ENCODE measurements around the gene DNTTIP2. TPM values are rescaled to one million over a fixed set of nuclear protein-coding genes. Genes with fewer than 3 reads are reported as not detected.

DNTTIP2 gene, protein sequence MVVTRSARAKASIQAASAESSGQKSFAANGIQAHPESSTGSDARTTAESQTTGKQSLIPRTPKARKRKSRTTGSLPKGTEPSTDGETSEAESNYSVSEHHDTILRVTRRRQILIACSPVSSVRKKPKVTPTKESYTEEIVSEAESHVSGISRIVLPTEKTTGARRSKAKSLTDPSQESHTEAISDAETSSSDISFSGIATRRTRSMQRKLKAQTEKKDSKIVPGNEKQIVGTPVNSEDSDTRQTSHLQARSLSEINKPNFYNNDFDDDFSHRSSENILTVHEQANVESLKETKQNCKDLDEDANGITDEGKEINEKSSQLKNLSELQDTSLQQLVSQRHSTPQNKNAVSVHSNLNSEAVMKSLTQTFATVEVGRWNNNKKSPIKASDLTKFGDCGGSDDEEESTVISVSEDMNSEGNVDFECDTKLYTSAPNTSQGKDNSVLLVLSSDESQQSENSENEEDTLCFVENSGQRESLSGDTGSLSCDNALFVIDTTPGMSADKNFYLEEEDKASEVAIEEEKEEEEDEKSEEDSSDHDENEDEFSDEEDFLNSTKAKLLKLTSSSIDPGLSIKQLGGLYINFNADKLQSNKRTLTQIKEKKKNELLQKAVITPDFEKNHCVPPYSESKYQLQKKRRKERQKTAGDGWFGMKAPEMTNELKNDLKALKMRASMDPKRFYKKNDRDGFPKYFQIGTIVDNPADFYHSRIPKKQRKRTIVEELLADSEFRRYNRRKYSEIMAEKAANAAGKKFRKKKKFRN
- total RNA-seq = 23.5 and 25.3 TPM in 2 replicates

DNA sequence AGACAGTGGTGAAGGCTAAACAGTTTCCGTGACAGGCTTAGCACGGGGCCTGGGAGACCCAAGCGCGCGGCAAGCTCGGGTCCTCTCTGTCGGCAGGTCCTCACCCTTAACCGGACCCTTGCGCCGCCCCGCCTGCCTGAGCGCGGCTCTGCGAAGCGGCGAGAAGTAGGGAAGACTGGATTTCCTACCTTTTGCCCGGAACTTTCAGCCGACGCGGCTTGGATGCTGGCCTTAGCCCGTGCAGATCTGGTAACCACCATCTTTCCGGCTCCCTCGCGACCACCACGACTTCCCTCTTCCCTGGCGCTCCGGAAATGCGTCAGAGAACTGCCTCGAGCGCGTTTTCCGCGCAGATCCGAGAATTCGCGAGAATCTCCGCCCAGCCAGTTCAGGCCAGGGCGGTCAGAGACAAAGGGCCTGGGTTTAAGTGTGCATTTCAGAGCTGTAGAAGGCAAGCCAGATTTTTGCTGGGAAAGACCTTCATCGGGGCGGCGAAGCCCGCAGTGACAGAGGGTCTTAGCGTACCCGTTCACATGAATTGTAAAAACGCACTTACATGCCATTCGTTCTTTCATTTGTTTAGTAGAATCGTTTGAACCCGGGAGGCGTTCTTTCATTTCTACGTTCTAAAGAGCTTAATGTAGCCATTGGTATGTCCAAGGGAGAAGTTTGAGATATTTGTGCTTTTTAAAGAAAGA, at the start of gene DNTTIP2:
DNTTIP2 (minus strand) TSS at position 318 of the 698 bp plus-strand sequence; CDS start at position 260, 58 bp downstream.
- Histone ChIP-seq H3K4me1 (ENCODE audit: insufficient read depth, low read length) (peaks cover 11% of the 10 kb centered on the region), H3K79me2 (ENCODE audit: insufficient read depth, low read length) (peaks cover 40% of the 10 kb centered on the region), H3K27ac (ENCODE audit: low read depth, low read length) (peak within 1 kb of the TSS; percentile 95), H3K9me3 (ENCODE audit: low read depth, low read length) (no peaks in the 10 kb centered on the region), H3K4me2 (ENCODE audit: insufficient read depth, low read length) (peak within 1 kb of the TSS; percentile 95), H3K36me3 (ENCODE audit: insufficient read depth, low read length) (peaks cover 42% of the 10 kb centered on the region), H3K27me3 (ENCODE audit: insufficient read depth, low read length) (no peaks in the 10 kb centered on the region), H4K20me1 (ENCODE audit: insufficient read depth, low read length) (peaks cover 5% of the 10 kb centered on the region), H2AFZ (ENCODE audit: low read length) (peak within 1 kb of the TSS; percentile 94), H3K4me3 (ENCODE audit: insufficient read depth, low read length) (peak within 1 kb of the TSS; percentile 95)
- peak; percentile 93 for DNase-seq (ENCODE audit: insufficient read length, low spot score, missing footprints)
- TF ChIP-seq, protein P1, sequence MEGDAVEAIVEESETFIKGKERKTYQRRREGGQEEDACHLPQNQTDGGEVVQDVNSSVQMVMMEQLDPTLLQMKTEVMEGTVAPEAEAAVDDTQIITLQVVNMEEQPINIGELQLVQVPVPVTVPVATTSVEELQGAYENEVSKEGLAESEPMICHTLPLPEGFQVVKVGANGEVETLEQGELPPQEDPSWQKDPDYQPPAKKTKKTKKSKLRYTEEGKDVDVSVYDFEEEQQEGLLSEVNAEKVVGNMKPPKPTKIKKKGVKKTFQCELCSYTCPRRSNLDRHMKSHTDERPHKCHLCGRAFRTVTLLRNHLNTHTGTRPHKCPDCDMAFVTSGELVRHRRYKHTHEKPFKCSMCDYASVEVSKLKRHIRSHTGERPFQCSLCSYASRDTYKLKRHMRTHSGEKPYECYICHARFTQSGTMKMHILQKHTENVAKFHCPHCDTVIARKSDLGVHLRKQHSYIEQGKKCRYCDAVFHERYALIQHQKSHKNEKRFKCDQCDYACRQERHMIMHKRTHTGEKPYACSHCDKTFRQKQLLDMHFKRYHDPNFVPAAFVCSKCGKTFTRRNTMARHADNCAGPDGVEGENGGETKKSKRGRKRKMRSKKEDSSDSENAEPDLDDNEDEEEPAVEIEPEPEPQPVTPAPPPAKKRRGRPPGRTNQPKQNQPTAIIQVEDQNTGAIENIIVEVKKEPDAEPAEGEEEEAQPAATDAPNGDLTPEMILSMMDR (IDR thresholded peaks at IDR 0.05; ENCODE audit: extremely low read depth, low read depth, low read length) = no peak

DNA sequence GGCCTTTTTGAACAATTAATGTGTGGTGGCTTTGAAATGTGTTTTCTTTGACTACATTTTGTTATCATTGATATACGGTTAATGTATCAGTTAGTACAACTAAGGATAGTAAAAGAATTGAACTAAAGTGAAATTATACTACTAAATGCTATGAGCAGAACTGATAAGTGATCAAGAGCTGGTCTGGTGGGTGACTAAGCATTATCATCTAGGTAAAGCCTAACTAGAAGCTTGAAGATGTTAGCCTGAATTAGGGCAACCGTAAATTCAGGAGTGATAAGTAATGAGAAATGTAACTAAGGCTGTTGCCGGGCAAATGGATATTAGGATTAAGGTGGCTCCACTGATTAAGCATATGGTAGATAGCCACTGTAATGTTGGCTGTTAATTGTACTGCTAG, 46.2 kb upstream of the DNTTIP2 start:
- Histone ChIP-seq H3K4me3 (ENCODE audit: insufficient read depth, low read length) (no peak overlapping the region), H3K27ac (ENCODE audit: low read depth, low read length) (no peak overlapping the region), H4K20me1 (ENCODE audit: insufficient read depth, low read length) (no peaks in the 10 kb centered on the region), H3K4me1 (ENCODE audit: insufficient read depth, low read length) (no peaks in the 10 kb centered on the region), H3K79me2 (ENCODE audit: insufficient read depth, low read length) (no peaks in the 10 kb centered on the region), H3K4me2 (ENCODE audit: insufficient read depth, low read length) (no peak overlapping the region), H2AFZ (ENCODE audit: low read length) (no peak overlapping the region), H3K36me3 (ENCODE audit: insufficient read depth, low read length) (no peaks in the 10 kb centered on the region), H3K9me3 (ENCODE audit: low read depth, low read length) (no peaks in the 10 kb centered on the region), H3K27me3 (ENCODE audit: insufficient read depth, low read length) (peaks cover 5% of the 10 kb centered on the region)
- TF ChIP-seq, protein P1 (IDR thresholded peaks at IDR 0.05; ENCODE audit: extremely low read depth, low read depth, low read length) = no peak
- peak; percentile 13 for DNase-seq (ENCODE audit: insufficient read length, low spot score, missing footprints)

DNA sequence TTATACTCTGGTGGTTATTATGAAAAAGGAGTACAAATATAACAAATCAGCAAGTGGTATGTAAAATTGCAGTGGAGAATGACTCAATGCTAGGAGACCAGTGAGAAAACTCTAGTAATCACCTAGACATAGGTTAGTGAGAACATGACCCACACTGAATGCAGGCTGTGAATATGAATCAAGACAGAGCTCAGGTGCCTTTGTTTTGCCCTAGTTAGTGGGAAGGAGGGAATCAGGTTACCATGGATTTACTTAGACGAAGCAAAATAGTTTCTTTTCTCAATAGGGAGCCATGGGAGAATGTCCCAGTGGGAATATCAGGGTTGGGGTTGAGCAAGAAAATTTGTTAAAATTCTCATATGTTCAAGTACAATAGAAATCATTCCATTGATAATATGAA, 40.8 kb upstream of the DNTTIP2 start:
- Histone ChIP-seq H3K9me3 (ENCODE audit: low read depth, low read length) (no peaks in the 10 kb centered on the region), H3K27me3 (ENCODE audit: insufficient read depth, low read length) (peaks cover 6% of the 10 kb centered on the region)
- DNase-seq (ENCODE audit: insufficient read length, low spot score, missing footprints) = no peak

More for the DNA sequence above, 40.8 kb upstream of the DNTTIP2 start:
- TF ChIP-seq, protein P1 (IDR thresholded peaks at IDR 0.05; ENCODE audit: extremely low read depth, low read depth, low read length) = no peak
- Histone ChIP-seq H3K4me2 (ENCODE audit: insufficient read depth, low read length) (no peak overlapping the region), H3K27ac (ENCODE audit: low read depth, low read length) (no peak overlapping the region), H2AFZ (ENCODE audit: low read length) (no peak overlapping the region), H4K20me1 (ENCODE audit: insufficient read depth, low read length) (no peaks in the 10 kb centered on the region), H3K4me1 (ENCODE audit: insufficient read depth, low read length) (no peaks in the 10 kb centered on the region), H3K4me3 (ENCODE audit: insufficient read depth, low read length) (no peak overlapping the region), H3K79me2 (ENCODE audit: insufficient read depth, low read length) (no peaks in the 10 kb centered on the region), H3K36me3 (ENCODE audit: insufficient read depth, low read length) (no peaks in the 10 kb centered on the region)

Measured in osteoblast (primary cell).